Hepatocyte (in vitro differentiated cells): ENCODE results near the gene EDNRA. TPM values are rescaled to one million over a fixed set of nuclear protein-coding genes. Genes with fewer than 3 reads are reported as not detected.
A peak's percentile ranks its signal among the peaks of the same experiment; 100 is the strongest.

Experiments used
- DNase-seq: peaks from one replicate; pipeline ENCODE4 v3.0.0-alpha.2; 2016; ENCODE audit warnings: low spot score
- H2AFZ ChIP-seq: fragments of 200-600 bp; sonication (generic); 2 replicates; pipeline ENCODE4 v1.6.0; 2016; ENCODE audit warnings: antibody characterized with exemption, mild to moderate bottlenecking
- H3K27ac ChIP-seq: fragments of 200-600 bp; sonication (generic); 2 replicates; pipeline ENCODE4 v1.5.1; 2016; ENCODE audit warnings: mild to moderate bottlenecking
- H3K27me3 ChIP-seq: fragments of 200-600 bp; sonication (generic); 2 replicates; pipeline ENCODE4 v1.6.1; 2016
- H3K36me3 ChIP-seq: fragments of 200-600 bp; sonication (generic); replicated peaks from 2 replicates; pipeline ENCODE4 v1.5.1; 2016; ENCODE audit warnings: low read depth; ENCODE audit not compliant: insufficient read depth
- H3K4me1 ChIP-seq: fragments of 200-600 bp; sonication (generic); 2 replicates; pipeline ENCODE4 v1.5.1; 2016; ENCODE audit warnings: mild to moderate bottlenecking, moderate library complexity; ENCODE audit not compliant: insufficient read depth
- H3K4me2 ChIP-seq: fragments of 200-600 bp; sonication (generic); 2 replicates; pipeline ENCODE4 v1.6.0; 2016
- H3K4me3 ChIP-seq: fragments of 200-600 bp; sonication (generic); 2 replicates; pipeline ENCODE4 v1.5.1; 2016; ENCODE audit warnings: mild to moderate bottlenecking
- H3K79me2 ChIP-seq: fragments of 200-600 bp; sonication (generic); 2 replicates; pipeline ENCODE4 v1.6.0; 2017; ENCODE audit warnings: mild to moderate bottlenecking
- H3K9me2 ChIP-seq: fragments of 200-600 bp; sonication (generic); replicated peaks from 2 replicates; pipeline ENCODE4 v1.6.0; 2017; ENCODE audit warnings: mild to moderate bottlenecking; ENCODE audit not compliant: insufficient read depth
- H3K9me3 ChIP-seq: fragments of 200-600 bp; sonication (generic); 2 replicates; pipeline ENCODE4 v1.5.1; 2016; ENCODE audit warnings: low read depth, mild to moderate bottlenecking
- H4K20me1 ChIP-seq: fragments of 200-600 bp; sonication (generic); 2 replicates; pipeline ENCODE4 v1.6.0; 2016; ENCODE audit warnings: mild to moderate bottlenecking; ENCODE audit not compliant: insufficient read depth, poor library complexity, severe bottlenecking
- CTCF ChIP-seq: fragments of 200-600 bp; sonication (generic); IDR thresholded peaks from 2 replicates; pipeline ENCODE4 v1.5.1; 2016; ENCODE audit warnings: antibody characterized with exemption, mild to moderate bottlenecking; ENCODE audit not compliant: poor library complexity
- EZH2 ChIP-seq: fragments of 200-600 bp; sonication (generic); IDR thresholded peaks from 2 replicates; pipeline ENCODE4 v1.6.1; 2016; ENCODE audit warnings: antibody characterized with exemption, mild to moderate bottlenecking, borderline replicate concordance
- EZH2phosphoT487 ChIP-seq: fragments of 200-600 bp; sonication (generic); IDR thresholded peaks from one replicate; pipeline ENCODE4 v1.6.1; 2018; ENCODE audit warnings: antibody characterized with exemption, mild to moderate bottlenecking, low read depth, moderate library complexity; ENCODE audit not compliant: unreplicated experiment, severe bottlenecking
- WGBS: methylation state at CpG from one replicate; pipeline ENCODE4 v1.1.6; 2016; ENCODE audit warnings: low lambda C conversion rate; ENCODE audit errors: missing lambda C conversion rate; 5-methylcytosine and 5-hydroxymethylcytosine counted together
- polyA plus RNA-seq: library from polyadenylated mRNA; unstranded; fragments of >200 nt; fragmentation: Nextera tagmentation; extraction: Ambion mirVana; gene quantifications from 2 replicates; pipeline ENCODE4 v1.2.1, GENCODE V29; 2016
- total RNA-seq: library from RNA; depleted of rRNA; stranded (reverse); fragments of >200 nt; gene quantifications from 2 replicates; pipeline ENCODE4 v1.2.3, GENCODE V29; 2014

The EDNRA gene
- total and polyA plus RNA-seq, 2 experiments from 2014 or later: 19.0 to 28.1 TPM

- WGBS: 95% methylated on average over 2 of the region's 2 CpGs
- Histone ChIP-seq H3K27ac (no peak overlapping the region), H3K9me3 (no peaks in the 10 kb centered on the region), H3K36me3 (no peaks in the 10 kb centered on the region), H3K27me3 (no peaks in the 10 kb centered on the region), H4K20me1 (no peaks in the 10 kb centered on the region), H3K9me2 (no peaks in the 10 kb centered on the region), H3K4me1 (peaks cover 5% of the 10 kb centered on the region), H3K4me2 (no peak overlapping the region), H3K4me3 (no peak overlapping the region), H2AFZ (no peak overlapping the region), H3K79me2 (no peaks in the 10 kb centered on the region)
- no peak for DNase-seq
- TF ChIP-seq EZH2: no peak
- TF ChIP-seq EZH2phosphoT487: no peak
- TF ChIP-seq CTCF: no peak
Observed at GRCh38 chr4:147528054-147528453, 47.2 kb downstream of the EDNRA start.

GRCh38 chr4:147530134-147530533 lies 49.2 kb downstream of the EDNRA start:
- H3K9me2 ChIP-seq: no peaks in the 10 kb centered on the region
- no peaks in the 10 kb centered on the region for H4K20me1 ChIP-seq
- no peaks in the 10 kb centered on the region for H3K27me3 ChIP-seq
- TF ChIP-seq EZH2phosphoT487: no peak
- TF ChIP-seq CTCF: no peak
- no peak for TF ChIP-seq EZH2
- no peak for DNase-seq
- no peaks in the 10 kb centered on the region for H3K36me3 ChIP-seq
- H3K27ac ChIP-seq: peak overlapping the region; percentile 35
- no peaks in the 10 kb centered on the region for H3K79me2 ChIP-seq
- H2AFZ ChIP-seq: no peak overlapping the region
- 54% methylated on average over 1 of the region's 1 CpG for WGBS
- H3K9me3 ChIP-seq: no peaks in the 10 kb centered on the region
- H3K4me3 ChIP-seq: no peak overlapping the region
- no peak overlapping the region for H3K4me2 ChIP-seq
- H3K4me1 ChIP-seq: peaks cover 17% of the 10 kb centered on the region

- Histone ChIP-seq H3K79me2 (no peaks in the 10 kb centered on the region), H3K36me3 (no peaks in the 10 kb centered on the region), H3K4me3 (no peak overlapping the region), H3K27me3 (no peaks in the 10 kb centered on the region), H3K4me2 (no peak overlapping the region), H3K4me1 (peaks cover 20% of the 10 kb centered on the region), H4K20me1 (no peaks in the 10 kb centered on the region), H3K27ac (peak overlapping the region; percentile 35), H3K9me3 (no peaks in the 10 kb centered on the region), H2AFZ (no peak overlapping the region), H3K9me2 (no peaks in the 10 kb centered on the region)
- WGBS: 42% methylated on average over 4 of the region's 4 CpGs
- DNase-seq: no peak
- TF ChIP-seq EZH2phosphoT487: no peak
- TF ChIP-seq CTCF: no peak
- no peak for TF ChIP-seq EZH2
Observed at GRCh38 chr4:147530723-147531122, 49.8 kb downstream of the EDNRA start.

GRCh38 chr4:147532896-147533295 lies 52.0 kb downstream of the EDNRA start:
- H3K27ac ChIP-seq: no peak overlapping the region
- no peak for TF ChIP-seq EZH2phosphoT487
- TF ChIP-seq CTCF: no peak
- no peak for TF ChIP-seq EZH2
- WGBS: 61% methylated on average over 2 of the region's 2 CpGs
- no peaks in the 10 kb centered on the region for H3K36me3 ChIP-seq
- no peak overlapping the region for H3K4me2 ChIP-seq
- no peaks in the 10 kb centered on the region for H3K9me3 ChIP-seq
- peaks cover 21% of the 10 kb centered on the region for H3K4me1 ChIP-seq
- H3K27me3 ChIP-seq: no peaks in the 10 kb centered on the region
- H4K20me1 ChIP-seq: no peaks in the 10 kb centered on the region
- H3K9me2 ChIP-seq: no peaks in the 10 kb centered on the region
- H3K79me2 ChIP-seq: no peaks in the 10 kb centered on the region
- no peak for DNase-seq
- no peak overlapping the region for H3K4me3 ChIP-seq
- no peak overlapping the region for H2AFZ ChIP-seq
